GM23338 (cell line): ENCODE measurements around the gene POLD3. TPM values are rescaled to one million over a fixed set of nuclear protein-coding genes. Genes with fewer than 3 reads are reported as not detected.

Source experiments
- ATAC-seq: fragments of 200-7000 bp; cut with Tn5 transposase; 3 replicates; pipeline ENCODE4 v1.9.1; 2020
- DNase-seq: peaks from one replicate; pipeline ENCODE4 v3.0.0-alpha.2; 2015; ENCODE audit warnings: low spot score
- H2AFZ ChIP-seq: fragments of 200-600 bp; sonication (generic); 2 replicates; pipeline ENCODE4 v1.8.0; 2016; ENCODE audit warnings: antibody characterized with exemption, mild to moderate bottlenecking, moderate library complexity
- H3F3A ChIP-seq: fragments of 200-600 bp; sonication (generic); replicated peaks from 2 replicates; pipeline ENCODE4 v1.8.0; 2017; ENCODE audit warnings: antibody characterized with exemption, mixed run types, low read depth
- H3K27ac ChIP-seq: fragments of 200-600 bp; sonication (generic); 2 replicates; pipeline ENCODE4 v1.6.1; 2016; ENCODE audit warnings: low read depth
- H3K27me3 ChIP-seq: fragments of 200-600 bp; sonication (generic); 2 replicates; pipeline ENCODE4 v1.8.0; 2016; ENCODE audit warnings: mild to moderate bottlenecking, mixed run types, moderate library complexity; ENCODE audit not compliant: insufficient read depth
- H3K36me3 ChIP-seq: fragments of 200-600 bp; sonication (generic); 2 replicates; pipeline ENCODE4 v1.8.0; 2016; ENCODE audit warnings: mild to moderate bottlenecking; ENCODE audit not compliant: insufficient read depth
- H3K4me1 ChIP-seq: fragments of 200-600 bp; sonication (generic); 2 replicates; pipeline ENCODE4 v1.8.0; 2016; ENCODE audit warnings: mild to moderate bottlenecking, moderate library complexity; ENCODE audit not compliant: insufficient read depth
- H3K4me2 ChIP-seq: fragments of 200-600 bp; sonication (generic); 2 replicates; pipeline ENCODE4 v1.7.1; 2017; ENCODE audit warnings: mixed run types
- H3K4me3 ChIP-seq: fragments of 200-600 bp; sonication (generic); 2 replicates; pipeline ENCODE4 v1.6.1; 2016; ENCODE audit warnings: mixed run types
- H3K79me2 ChIP-seq: fragments of 200-600 bp; sonication (generic); replicated peaks from 2 replicates; pipeline ENCODE4 v1.8.0; 2017; ENCODE audit warnings: mild to moderate bottlenecking; ENCODE audit not compliant: insufficient read depth
- H3K9me2 ChIP-seq: fragments of 200-600 bp; sonication (generic); 2 replicates; pipeline ENCODE4 v1.8.0; 2017; ENCODE audit not compliant: insufficient read depth
- H4K20me1 ChIP-seq: fragments of 200-600 bp; sonication (generic); replicated peaks from 2 replicates; pipeline ENCODE4 v1.8.0; 2017; ENCODE audit warnings: mild to moderate bottlenecking; ENCODE audit not compliant: insufficient read depth
- H3K27ac Mint-ChIP-seq: 2 replicates; pipeline ENCODE4 v1.8.0; 2020; ENCODE audit warnings: inconsistent platforms, mild to moderate bottlenecking, moderate library complexity, mixed read lengths
- H3K27me3 Mint-ChIP-seq: 3 replicates; pipeline ENCODE4 v1.8.0; 2022; ENCODE audit warnings: low read depth, mild to moderate bottlenecking, moderate library complexity, mixed read lengths, inconsistent platforms; ENCODE audit not compliant: insufficient read depth, poor library complexity
- H3K36me3 Mint-ChIP-seq: 3 replicates; pipeline ENCODE4 v1.8.0; 2021; ENCODE audit warnings: low read depth, mild to moderate bottlenecking, inconsistent platforms, moderate library complexity, mixed read lengths
- H3K4me1 Mint-ChIP-seq: 3 replicates; pipeline ENCODE4 v1.8.0; 2020; ENCODE audit warnings: mild to moderate bottlenecking, inconsistent platforms, mixed read lengths
- H3K4me3 Mint-ChIP-seq: 3 replicates; pipeline ENCODE4 v1.8.0; 2021; ENCODE audit warnings: moderate library complexity, mild to moderate bottlenecking, inconsistent platforms, mixed read lengths
- H3K9me3 Mint-ChIP-seq: 3 replicates; pipeline ENCODE4 v1.8.0; 2020; ENCODE audit warnings: moderate library complexity, mild to moderate bottlenecking, inconsistent platforms, mixed read lengths
- CREB1 ChIP-seq: fragments of 250-450 bp; sonication (Bioruptor Pico); IDR thresholded peaks from 2 replicates; pipeline ENCODE4 v1.5.0; 2020; ENCODE audit warnings: low read depth, mild to moderate bottlenecking, moderate library complexity
- EZH2 ChIP-seq: fragments of 200-600 bp; sonication (generic); IDR thresholded peaks from one replicate; pipeline ENCODE4 v1.8.0; 2017; ENCODE audit warnings: antibody characterized with exemption, mild to moderate bottlenecking, low read depth; ENCODE audit not compliant: unreplicated experiment
- EZH2phosphoT487 ChIP-seq: fragments of 200-600 bp; sonication (generic); IDR thresholded peaks from one replicate; pipeline ENCODE4 v1.8.1; 2018; ENCODE audit warnings: antibody characterized with exemption; ENCODE audit not compliant: unreplicated experiment
- JUNB ChIP-seq: IDR thresholded peaks from one replicate; pipeline ENCODE4 v1.6.1; 2016; ENCODE audit warnings: antibody characterized with exemption; ENCODE audit not compliant: unreplicated experiment
- NANOG ChIP-seq: IDR thresholded peaks from 2 replicates; pipeline ENCODE4 v1.6.1; 2016; ENCODE audit warnings: antibody characterized with exemption, borderline replicate concordance
- POLR2AphosphoS5 ChIP-seq: IDR thresholded peaks from 2 replicates; pipeline ENCODE4 v1.6.1; 2016; ENCODE audit warnings: antibody characterized with exemption, low read depth
- STAT1 ChIP-seq: IDR thresholded peaks from one replicate; pipeline ENCODE4 v1.6.1; 2016; ENCODE audit warnings: antibody characterized with exemption; ENCODE audit not compliant: unreplicated experiment
- ZNF114 ChIP-seq: fragments of 250-450 bp; sonication (Bioruptor Pico); IDR thresholded peaks from 2 replicates; pipeline ENCODE4 v1.5.0; 2020; ENCODE audit warnings: mild to moderate bottlenecking, moderate library complexity
- ZNF331 ChIP-seq: fragments of 250-450 bp; sonication (Bioruptor Pico); IDR thresholded peaks from 2 replicates; pipeline ENCODE4 v1.5.0; 2020; ENCODE audit warnings: low read depth, mild to moderate bottlenecking, moderate library complexity
- polyA plus RNA-seq: library from polyadenylated mRNA; unstranded; fragments of >200 nt; fragmentation: Nextera tagmentation; extraction: Ambion mirVana; gene quantifications from 2 replicates; pipeline ENCODE4 v1.2.1, GENCODE V29; 2016
- total RNA-seq: library from RNA; depleted of rRNA; stranded (reverse); fragments of >200 nt; shearing (Covaris generic); gene quantifications from 2 replicates; pipeline ENCODE4 v1.2.3, GENCODE V29; 2014
- TF ChIP-seq, protein P1 (sequence below): IDR thresholded peaks from one replicate; pipeline ENCODE4 v1.6.1; 2018; ENCODE audit warnings: antibody characterized with exemption; ENCODE audit not compliant: unreplicated experiment
- TF ChIP-seq, protein P2 (sequence below): IDR thresholded peaks from 2 replicates; pipeline ENCODE4 v1.6.1; 2016; ENCODE audit warnings: antibody characterized with exemption
- TF ChIP-seq, protein P3 (sequence below): fragments of 250-450 bp; sonication (Bioruptor Pico); IDR thresholded peaks from 2 replicates; pipeline ENCODE4 v1.5.0; 2020; ENCODE audit warnings: mild to moderate bottlenecking, moderate library complexity
- TF ChIP-seq, protein P4 (sequence below), 2 experiments: fragments of 200-600 bp in 1 of 2; sonication (generic) in 1 of 2; conservative IDR thresholded peaks; 2 replicates each; pipeline versions ENCODE4 v1.5.1 to v1.6.1; 2016 to 2017; ENCODE audit warnings: antibody characterized with exemption in 2 of 2, low read depth in 2 of 2, mild to moderate bottlenecking in 2 of 2, moderate library complexity in 1 of 2

POLD3 gene
- total and polyA plus RNA-seq, 2 experiments from 2014 or later = 21.9 to 50.1 TPM

DNA sequence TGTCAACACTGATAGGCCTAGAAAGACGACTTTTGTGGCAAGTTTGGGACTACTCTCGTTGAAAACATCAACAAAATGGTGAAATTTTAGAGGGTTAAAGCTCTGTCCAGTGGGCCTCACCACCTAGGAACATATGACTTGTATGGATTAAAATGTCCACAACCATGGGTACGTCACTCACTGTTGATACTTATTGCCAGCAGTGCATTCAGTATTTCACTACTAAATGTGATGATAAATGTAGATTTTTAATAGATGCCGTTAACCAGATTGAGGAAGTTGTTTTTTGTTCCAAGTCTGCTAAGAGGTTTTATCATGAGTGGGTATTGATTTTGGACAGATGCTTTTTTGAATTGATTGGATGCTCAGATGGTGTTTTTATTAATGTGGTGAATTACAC lies 33.7 kb downstream of the POLD3 start:
- no peaks in the 10 kb centered on the region for H3K9me2 ChIP-seq
- Mint-ChIP-seq H3K27me3 (peaks cover 2% of the 10 kb centered on the region), H3K4me1 (no peaks in the 10 kb centered on the region), H3K27ac (no peak overlapping the region), H3K36me3 (peaks cover 18% of the 10 kb centered on the region; the same call in 2 of the 3 replicates), H3K9me3 (no peaks in the 10 kb centered on the region), H3K4me3 (no peak overlapping the region)
- no peaks in the 10 kb centered on the region for H3F3A ChIP-seq
- H3K36me3 ChIP-seq = 0 out of 2 replicates have a peak, but pooled peaks cover 6% of the 10 kb centered on the region
- ATAC-seq (no peak), DNase-seq (no peak)
- H3K27me3 ChIP-seq = no peaks in the 10 kb centered on the region
- H3K27ac ChIP-seq = no peak overlapping the region
- no peak overlapping the region for H3K4me3 ChIP-seq
- no peaks in the 10 kb centered on the region for H3K79me2 ChIP-seq
- H4K20me1 ChIP-seq = no peaks in the 10 kb centered on the region; the same call in none of the 2 replicates
- no peak overlapping the region for H2AFZ ChIP-seq
- H3K4me1 ChIP-seq = no peaks in the 10 kb centered on the region
- TF ChIP-seq, protein P1, sequence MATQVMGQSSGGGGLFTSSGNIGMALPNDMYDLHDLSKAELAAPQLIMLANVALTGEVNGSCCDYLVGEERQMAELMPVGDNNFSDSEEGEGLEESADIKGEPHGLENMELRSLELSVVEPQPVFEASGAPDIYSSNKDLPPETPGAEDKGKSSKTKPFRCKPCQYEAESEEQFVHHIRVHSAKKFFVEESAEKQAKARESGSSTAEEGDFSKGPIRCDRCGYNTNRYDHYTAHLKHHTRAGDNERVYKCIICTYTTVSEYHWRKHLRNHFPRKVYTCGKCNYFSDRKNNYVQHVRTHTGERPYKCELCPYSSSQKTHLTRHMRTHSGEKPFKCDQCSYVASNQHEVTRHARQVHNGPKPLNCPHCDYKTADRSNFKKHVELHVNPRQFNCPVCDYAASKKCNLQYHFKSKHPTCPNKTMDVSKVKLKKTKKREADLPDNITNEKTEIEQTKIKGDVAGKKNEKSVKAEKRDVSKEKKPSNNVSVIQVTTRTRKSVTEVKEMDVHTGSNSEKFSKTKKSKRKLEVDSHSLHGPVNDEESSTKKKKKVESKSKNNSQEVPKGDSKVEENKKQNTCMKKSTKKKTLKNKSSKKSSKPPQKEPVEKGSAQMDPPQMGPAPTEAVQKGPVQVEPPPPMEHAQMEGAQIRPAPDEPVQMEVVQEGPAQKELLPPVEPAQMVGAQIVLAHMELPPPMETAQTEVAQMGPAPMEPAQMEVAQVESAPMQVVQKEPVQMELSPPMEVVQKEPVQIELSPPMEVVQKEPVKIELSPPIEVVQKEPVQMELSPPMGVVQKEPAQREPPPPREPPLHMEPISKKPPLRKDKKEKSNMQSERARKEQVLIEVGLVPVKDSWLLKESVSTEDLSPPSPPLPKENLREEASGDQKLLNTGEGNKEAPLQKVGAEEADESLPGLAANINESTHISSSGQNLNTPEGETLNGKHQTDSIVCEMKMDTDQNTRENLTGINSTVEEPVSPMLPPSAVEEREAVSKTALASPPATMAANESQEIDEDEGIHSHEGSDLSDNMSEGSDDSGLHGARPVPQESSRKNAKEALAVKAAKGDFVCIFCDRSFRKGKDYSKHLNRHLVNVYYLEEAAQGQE = no peak
- TF ChIP-seq ZNF114 (CRISPR knock-in tag) (no peak), POLR2AphosphoS5 (no peak), JUNB (no peak), NANOG (no peak), ZNF331 (CRISPR knock-in tag) (no peak), CREB1 (CRISPR knock-in tag) (no peak), EZH2 (no peak), EZH2phosphoT487 (no peak), STAT1 (no peak)
- TF ChIP-seq, protein P2, sequence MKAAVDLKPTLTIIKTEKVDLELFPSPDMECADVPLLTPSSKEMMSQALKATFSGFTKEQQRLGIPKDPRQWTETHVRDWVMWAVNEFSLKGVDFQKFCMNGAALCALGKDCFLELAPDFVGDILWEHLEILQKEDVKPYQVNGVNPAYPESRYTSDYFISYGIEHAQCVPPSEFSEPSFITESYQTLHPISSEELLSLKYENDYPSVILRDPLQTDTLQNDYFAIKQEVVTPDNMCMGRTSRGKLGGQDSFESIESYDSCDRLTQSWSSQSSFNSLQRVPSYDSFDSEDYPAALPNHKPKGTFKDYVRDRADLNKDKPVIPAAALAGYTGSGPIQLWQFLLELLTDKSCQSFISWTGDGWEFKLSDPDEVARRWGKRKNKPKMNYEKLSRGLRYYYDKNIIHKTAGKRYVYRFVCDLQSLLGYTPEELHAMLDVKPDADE = no peak
- TF ChIP-seq, protein P3, sequence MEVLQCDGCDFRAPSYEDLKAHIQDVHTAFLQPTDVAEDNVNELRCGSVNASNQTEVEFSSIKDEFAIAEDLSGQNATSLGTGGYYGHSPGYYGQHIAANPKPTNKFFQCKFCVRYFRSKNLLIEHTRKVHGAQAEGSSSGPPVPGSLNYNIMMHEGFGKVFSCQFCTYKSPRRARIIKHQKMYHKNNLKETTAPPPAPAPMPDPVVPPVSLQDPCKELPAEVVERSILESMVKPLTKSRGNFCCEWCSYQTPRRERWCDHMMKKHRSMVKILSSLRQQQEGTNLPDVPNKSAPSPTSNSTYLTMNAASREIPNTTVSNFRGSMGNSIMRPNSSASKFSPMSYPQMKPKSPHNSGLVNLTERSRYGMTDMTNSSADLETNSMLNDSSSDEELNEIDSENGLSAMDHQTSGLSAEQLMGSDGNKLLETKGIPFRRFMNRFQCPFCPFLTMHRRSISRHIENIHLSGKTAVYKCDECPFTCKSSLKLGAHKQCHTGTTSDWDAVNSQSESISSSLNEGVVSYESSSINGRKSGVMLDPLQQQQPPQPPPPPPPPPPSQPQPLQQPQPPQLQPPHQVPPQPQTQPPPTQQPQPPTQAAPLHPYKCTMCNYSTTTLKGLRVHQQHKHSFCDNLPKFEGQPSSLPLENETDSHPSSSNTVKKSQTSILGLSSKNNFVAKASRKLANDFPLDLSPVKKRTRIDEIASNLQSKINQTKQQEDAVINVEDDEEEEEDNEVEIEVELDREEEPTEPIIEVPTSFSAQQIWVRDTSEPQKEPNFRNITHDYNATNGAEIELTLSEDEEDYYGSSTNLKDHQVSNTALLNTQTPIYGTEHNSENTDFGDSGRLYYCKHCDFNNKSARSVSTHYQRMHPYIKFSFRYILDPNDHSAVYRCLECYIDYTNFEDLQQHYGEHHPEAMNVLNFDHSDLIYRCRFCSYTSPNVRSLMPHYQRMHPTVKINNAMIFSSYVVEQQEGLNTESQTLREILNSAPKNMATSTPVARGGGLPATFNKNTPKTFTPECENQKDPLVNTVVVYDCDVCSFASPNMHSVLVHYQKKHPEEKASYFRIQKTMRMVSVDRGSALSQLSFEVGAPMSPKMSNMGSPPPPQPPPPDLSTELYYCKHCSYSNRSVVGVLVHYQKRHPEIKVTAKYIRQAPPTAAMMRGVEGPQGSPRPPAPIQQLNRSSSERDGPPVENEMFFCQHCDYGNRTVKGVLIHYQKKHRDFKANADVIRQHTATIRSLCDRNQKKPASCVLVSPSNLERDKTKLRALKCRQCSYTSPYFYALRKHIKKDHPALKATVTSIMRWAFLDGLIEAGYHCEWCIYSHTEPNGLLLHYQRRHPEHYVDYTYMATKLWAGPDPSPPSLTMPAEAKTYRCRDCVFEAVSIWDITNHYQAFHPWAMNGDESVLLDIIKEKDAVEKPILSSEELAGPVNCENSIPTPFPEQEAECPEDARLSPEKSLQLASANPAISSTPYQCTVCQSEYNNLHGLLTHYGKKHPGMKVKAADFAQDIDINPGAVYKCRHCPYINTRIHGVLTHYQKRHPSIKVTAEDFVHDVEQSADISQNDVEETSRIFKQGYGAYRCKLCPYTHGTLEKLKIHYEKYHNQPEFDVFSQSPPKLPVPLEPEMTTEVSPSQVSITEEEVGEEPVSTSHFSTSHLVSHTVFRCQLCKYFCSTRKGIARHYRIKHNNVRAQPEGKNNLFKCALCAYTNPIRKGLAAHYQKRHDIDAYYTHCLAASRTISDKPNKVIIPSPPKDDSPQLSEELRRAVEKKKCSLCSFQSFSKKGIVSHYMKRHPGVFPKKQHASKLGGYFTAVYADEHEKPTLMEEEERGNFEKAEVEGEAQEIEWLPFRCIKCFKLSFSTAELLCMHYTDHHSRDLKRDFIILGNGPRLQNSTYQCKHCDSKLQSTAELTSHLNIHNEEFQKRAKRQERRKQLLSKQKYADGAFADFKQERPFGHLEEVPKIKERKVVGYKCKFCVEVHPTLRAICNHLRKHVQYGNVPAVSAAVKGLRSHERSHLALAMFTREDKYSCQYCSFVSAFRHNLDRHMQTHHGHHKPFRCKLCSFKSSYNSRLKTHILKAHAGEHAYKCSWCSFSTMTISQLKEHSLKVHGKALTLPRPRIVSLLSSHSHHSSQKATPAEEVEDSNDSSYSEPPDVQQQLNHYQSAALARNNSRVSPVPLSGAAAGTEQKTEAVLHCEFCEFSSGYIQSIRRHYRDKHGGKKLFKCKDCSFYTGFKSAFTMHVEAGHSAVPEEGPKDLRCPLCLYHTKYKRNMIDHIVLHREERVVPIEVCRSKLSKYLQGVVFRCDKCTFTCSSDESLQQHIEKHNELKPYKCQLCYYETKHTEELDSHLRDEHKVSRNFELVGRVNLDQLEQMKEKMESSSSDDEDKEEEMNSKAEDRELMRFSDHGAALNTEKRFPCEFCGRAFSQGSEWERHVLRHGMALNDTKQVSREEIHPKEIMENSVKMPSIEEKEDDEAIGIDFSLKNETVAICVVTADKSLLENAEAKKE = no peak
- TF ChIP-seq, protein P4, sequence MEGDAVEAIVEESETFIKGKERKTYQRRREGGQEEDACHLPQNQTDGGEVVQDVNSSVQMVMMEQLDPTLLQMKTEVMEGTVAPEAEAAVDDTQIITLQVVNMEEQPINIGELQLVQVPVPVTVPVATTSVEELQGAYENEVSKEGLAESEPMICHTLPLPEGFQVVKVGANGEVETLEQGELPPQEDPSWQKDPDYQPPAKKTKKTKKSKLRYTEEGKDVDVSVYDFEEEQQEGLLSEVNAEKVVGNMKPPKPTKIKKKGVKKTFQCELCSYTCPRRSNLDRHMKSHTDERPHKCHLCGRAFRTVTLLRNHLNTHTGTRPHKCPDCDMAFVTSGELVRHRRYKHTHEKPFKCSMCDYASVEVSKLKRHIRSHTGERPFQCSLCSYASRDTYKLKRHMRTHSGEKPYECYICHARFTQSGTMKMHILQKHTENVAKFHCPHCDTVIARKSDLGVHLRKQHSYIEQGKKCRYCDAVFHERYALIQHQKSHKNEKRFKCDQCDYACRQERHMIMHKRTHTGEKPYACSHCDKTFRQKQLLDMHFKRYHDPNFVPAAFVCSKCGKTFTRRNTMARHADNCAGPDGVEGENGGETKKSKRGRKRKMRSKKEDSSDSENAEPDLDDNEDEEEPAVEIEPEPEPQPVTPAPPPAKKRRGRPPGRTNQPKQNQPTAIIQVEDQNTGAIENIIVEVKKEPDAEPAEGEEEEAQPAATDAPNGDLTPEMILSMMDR (conservative IDR thresholded peaks at IDR 0.05; ENCODE audit: low read depth in 2 of 2) = no peak
- no peak overlapping the region for H3K4me2 ChIP-seq
